Measurements from ENCODE around the gene DOCK7. TPM values are rescaled to one million over a fixed set of nuclear protein-coding genes. Genes with fewer than 3 reads are reported as not detected.
A peak's percentile ranks its signal among the peaks of the same experiment; 100 is the strongest.
"Not testable (repeated sequence)": the region's sequence is repeated elsewhere in the genome, so short reads cannot be mapped to it uniquely, and the experiment has no call there.

The DOCK7 gene
- polyA plus RNA-seq, 12 donors, result 11.8 to 47.5 (median 35.7) TPM; not detected in 1

DNA sequence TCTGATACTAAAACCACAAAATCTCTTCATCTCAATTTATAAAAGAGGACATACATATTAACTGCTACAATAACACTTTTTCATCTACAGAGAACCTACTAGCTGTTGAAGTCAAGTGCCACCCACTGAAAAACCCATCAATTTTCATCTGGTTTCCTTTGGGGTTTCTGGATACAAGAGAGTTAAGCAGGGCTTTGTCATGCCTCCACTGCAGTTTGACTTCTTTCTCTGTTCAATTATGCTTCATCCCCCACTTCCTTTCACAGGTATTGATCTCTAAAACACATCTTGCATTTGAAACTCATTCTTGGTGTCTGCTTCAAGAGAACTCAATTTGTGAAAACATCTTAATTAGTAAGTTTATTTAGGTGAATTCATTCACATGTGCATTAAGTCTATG is 151.3 kb downstream of the DOCK7 start:
- no peak for DNase-seq

DNA sequence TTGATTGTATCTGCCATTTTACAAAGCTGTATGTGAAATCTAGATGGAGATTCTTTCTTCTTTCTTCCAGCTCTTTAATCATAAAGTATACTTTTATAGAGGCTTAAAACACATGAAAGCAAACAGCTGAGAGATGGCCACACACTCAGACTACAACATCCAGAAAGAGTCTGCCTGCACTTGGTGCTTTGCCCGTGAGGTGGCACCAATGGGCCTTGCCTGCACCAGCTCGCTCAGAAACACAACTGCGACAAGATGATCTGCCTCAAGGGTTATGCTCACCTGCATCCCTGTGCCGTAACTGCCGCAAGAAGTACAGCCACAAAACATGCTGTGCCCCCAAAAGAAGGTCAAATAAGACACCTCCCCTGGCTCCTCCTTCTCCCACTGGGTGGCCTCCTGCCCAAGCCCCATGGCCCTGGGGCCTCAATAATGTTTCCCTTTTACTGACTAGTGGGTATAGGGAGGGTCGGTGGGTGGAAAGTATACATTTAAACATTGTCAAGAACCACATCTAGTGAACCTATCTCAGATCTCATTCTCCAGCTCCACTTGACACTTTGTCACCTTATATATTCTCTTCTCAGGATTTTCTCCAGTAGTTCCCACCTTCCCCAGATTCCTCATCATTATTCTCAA is 157.6 kb downstream of the DOCK7 start:
- DNase-seq, result peak; percentile 21

GRCh38 chr1:62529227-62529626 is 159.0 kb downstream of the DOCK7 start:
- no peak for DNase-seq

DNA sequence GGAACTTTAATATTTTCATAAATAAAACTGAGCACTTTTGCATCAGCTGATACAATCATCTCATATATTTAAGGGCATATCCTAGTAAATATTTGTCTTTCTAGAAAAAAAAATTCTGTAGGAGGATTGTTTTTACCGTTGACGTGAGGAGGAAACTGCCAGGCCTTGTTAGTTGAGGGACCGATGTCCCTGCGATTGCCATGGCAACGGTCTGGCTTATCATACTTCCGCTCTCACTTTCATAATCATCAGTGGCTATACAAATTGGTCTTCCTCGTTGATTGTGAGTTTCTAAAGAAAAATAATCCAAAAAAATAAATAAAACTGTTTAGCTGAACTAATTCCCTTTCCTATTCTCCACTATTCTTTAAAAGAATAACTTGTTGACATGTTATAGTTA is 160.2 kb downstream of the DOCK7 start:
- no peak for DNase-seq

DNA sequence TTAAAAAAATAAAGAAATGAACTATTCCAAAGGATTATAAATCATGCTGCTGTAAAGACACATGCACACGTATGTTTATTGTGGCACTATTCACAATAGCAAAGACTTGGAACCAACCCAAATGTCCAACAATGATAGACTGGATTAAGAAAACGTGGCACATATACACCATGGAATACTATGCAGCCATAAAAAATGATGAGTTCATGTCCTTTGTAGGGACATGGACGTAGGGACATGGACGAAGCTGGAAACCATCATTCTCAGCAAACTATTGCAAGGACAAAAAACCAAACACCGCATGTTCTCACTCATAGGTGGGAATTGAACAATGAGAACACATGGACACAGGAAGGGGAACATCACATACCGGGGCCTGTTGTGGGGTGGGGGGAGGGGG is 160.8 kb downstream of the DOCK7 start:
- DNase-seq, result not testable (repeated sequence)

- DNase-seq, result no peak
Observed at GRCh38 chr1:62523860-62524259, 164.3 kb downstream of the DOCK7 start.

GRCh38 chr1:62516600-62516999 is 171.6 kb downstream of the DOCK7 start:
- DNase-seq, result no peak

GRCh38 chr1:62514746-62515423 is 173.3 kb downstream of the DOCK7 start:
- no peak for DNase-seq

GRCh38 chr1:62513013-62513412 is 175.2 kb downstream of the DOCK7 start:
- no peak for DNase-seq

- DNase-seq, result no peak
Observed at GRCh38 chr1:62509028-62509427, 179.2 kb downstream of the DOCK7 start.

- peak; percentile 52 for DNase-seq
Observed at GRCh38 chr1:62508187-62508758, 179.9 kb downstream of the DOCK7 start.

DNA sequence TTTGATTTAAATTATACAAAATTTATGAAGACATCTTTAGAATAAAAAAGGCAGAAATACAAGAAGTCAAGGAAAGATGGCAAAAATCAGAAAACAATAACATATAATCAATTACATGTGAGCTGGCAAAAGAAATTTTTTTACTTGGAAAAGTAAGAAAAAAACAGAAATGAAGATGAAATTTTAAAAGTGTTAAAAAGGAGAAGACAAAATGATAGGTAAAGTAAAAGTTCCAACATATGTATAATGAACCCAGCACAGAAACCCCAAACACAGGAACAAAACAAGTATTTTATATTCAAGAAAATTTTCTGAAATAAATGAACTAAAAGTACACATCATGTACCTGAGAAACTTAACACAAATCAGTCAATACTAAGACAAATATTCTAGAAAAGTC is 188.0 kb downstream of the DOCK7 start:
- DNase-seq, result no peak

GRCh38 chr1:62494137-62494536 is 194.0 kb downstream of the DOCK7 start:
- no peak for DNase-seq

DNA sequence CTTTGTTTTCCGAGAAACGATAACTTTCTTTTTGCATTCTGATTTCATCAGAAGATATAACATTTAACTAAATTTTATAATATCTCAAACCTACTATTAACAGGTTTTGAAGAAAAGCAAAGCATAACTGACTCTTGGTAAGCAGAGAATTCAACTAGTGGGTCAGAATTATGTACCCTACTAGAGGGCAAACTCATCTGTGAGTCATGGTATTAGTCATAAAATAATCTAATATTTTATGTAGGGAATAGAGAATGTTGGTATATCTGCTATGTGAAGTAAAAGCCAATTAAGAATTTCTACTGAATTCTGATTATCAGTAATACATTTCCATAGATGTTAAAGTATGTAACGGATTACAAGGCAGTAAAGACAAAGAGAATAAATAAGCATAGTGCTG is 194.5 kb downstream of the DOCK7 start:
- DNase-seq, result no peak

- no peak for DNase-seq
Observed at GRCh38 chr1:62492521-62492920, 195.7 kb downstream of the DOCK7 start.

GRCh38 chr1:62487956-62488355 is 200.2 kb downstream of the DOCK7 start:
- DNase-seq, result no peak

- no peak for DNase-seq
Observed at GRCh38 chr1:62484824-62485468, 203.2 kb downstream of the DOCK7 start.

DNA sequence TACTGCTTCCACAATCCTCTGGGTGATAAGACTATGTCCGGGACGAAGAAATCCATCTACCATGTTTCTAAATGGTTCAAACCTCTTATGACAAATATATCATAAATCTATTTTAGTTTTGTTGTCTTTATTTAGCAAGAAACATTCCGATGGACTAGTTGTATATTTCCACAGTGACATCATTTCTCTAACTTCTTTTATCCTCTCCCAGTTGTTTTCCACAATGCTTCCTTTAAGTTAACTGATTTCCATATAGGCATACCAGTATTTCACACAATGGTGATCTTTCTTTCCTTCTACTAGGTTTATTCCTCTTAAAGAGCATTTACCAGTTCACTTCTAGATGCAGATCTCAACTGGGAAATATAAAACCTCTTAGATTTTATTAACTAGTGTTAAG is 206.5 kb downstream of the DOCK7 start:
- no peak for DNase-seq

GRCh38 chr1:62476525-62477219 is 211.5 kb downstream of the DOCK7 start:
- no peak for DNase-seq

DNA sequence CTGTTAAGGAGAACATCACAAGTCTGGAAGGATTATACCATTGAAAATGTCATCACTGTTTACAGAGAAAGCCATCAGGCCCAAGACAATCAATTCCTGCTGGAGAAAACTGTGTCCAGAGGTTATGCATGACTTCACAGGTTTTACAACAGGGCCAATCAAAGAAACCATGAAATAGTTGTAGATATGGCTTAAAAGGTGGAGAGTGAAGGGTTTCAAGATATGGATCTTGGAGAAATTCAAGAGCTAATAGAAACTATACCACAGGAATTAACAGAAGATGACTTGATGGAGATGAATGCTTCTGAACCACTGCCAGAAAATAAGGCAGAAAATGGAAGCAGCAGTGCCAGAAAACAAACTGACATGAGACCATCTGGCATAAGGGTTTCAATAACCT is 221.1 kb downstream of the DOCK7 start:
- DNase-seq, result no peak

DNA sequence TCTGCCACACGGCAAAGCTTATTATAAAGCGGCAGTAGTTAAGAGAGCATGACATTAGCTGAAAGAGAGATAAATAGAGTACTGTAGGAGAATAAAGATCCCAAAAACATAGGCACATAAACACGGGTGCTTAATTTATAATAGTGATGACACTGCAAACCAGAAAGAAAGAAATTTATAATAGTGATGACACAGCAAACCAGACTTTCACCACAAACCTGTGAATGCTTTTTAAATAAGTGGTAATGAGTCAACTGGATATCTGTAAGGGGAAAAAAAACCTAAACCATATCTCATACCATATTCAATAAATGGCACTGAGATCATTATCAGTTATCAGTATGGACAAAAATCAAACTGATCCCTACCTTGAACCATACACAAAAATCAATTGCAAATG is 225.8 kb downstream of the DOCK7 start:
- no peak for DNase-seq

DNA sequence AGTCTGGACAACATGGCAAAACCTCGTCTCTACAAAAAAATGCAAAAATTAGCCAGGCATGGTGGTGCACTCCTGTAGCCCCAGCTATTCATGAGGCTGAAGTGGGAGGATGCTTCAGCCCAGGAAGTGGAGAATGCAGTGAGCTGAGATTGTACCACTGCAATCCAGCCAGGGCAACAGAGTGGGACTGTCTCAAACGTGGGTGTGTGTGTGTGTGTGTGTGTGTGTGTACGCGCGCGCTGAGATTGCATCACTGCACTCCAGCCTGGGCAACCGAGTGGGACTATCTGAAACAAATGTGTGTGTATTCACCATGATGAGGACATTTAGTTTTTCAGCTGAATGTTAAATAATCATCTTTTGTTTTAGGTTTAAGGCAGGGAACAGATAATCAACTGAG is 230.2 kb downstream of the DOCK7 start:
- no peak for DNase-seq
